ENCODE results near the gene NRP2. TPM values are rescaled to one million over a fixed set of nuclear protein-coding genes. Genes with fewer than 3 reads are reported as not detected.
A peak's percentile ranks its signal among the peaks of the same experiment; 100 is the strongest.

Gene NRP2
- total RNA-seq, 1 donor from 2014 or later = 31.8 TPM

GRCh38 chr2:205658572-205658971 lies 23.7 kb upstream of the NRP2 start:
- Histone ChIP-seq H3K4me1 (ENCODE audit: control insufficient read depth in 3 of 3, insufficient read depth in 3 of 3, low read length in 3 of 3) (peaks cover 5 to 11% (median 9%) of the 10 kb centered on the region in 3 donors), H3K9ac (ENCODE audit: low read depth in 1 of 3, low read length in 3 of 3) (no peak overlapping the region), H3K27ac (ENCODE audit: low read depth, low read length) (no peak overlapping the region), H3K36me3 (ENCODE audit: control insufficient read depth in 3 of 3, insufficient read depth in 3 of 3, low read length in 3 of 3) (no peaks in the 10 kb centered on the region), H3K9me3 (ENCODE audit: control insufficient read depth in 3 of 3, low read length in 3 of 3) (no peaks in the 10 kb centered on the region), H3K27me3 (ENCODE audit: control insufficient read depth in 3 of 3, insufficient read depth in 3 of 3, low read length in 3 of 3) (peaks cover 0 to 7% (median 0%) of the 10 kb centered on the region in 3 donors), H3K4me3 (ENCODE audit: low read length in 3 of 3) (no peak overlapping the region)

- Histone ChIP-seq H3K4me3 (ENCODE audit: low read length in 3 of 3) (no peak overlapping the region), H3K9me3 (ENCODE audit: control insufficient read depth in 3 of 3, low read length in 3 of 3) (no peaks in the 10 kb centered on the region), H3K27me3 (ENCODE audit: control insufficient read depth in 3 of 3, insufficient read depth in 3 of 3, low read length in 3 of 3) (peaks cover 0 to 7% (median 0%) of the 10 kb centered on the region in 3 donors), H3K4me1 (ENCODE audit: control insufficient read depth in 3 of 3, insufficient read depth in 3 of 3, low read length in 3 of 3) (peaks cover 5 to 11% (median 9%) of the 10 kb centered on the region in 3 donors), H3K9ac (ENCODE audit: low read depth in 1 of 3, low read length in 3 of 3) (no peak overlapping the region), H3K36me3 (ENCODE audit: control insufficient read depth in 3 of 3, insufficient read depth in 3 of 3, low read length in 3 of 3) (no peaks in the 10 kb centered on the region), H3K27ac (ENCODE audit: low read depth, low read length) (no peak overlapping the region)
Measured at GRCh38 chr2:205659922-205660321, 22.4 kb upstream of the NRP2 start.

GRCh38 chr2:205660521-205661124 lies 21.7 kb upstream of the NRP2 start:
- H3K9me3 ChIP-seq (ENCODE audit: control insufficient read depth in 3 of 3, low read length in 3 of 3) = no peaks in the 10 kb centered on the region
- no peak overlapping the region for H3K9ac ChIP-seq (ENCODE audit: low read depth in 1 of 3, low read length in 3 of 3)
- H3K4me3 ChIP-seq (ENCODE audit: low read length in 3 of 3) = peak overlapping the region in 1 of 3 donors; percentile 40
- peaks cover 5 to 11% (median 9%) of the 10 kb centered on the region in 3 donors for H3K4me1 ChIP-seq (ENCODE audit: control insufficient read depth in 3 of 3, insufficient read depth in 3 of 3, low read length in 3 of 3)
- H3K36me3 ChIP-seq (ENCODE audit: control insufficient read depth in 3 of 3, insufficient read depth in 3 of 3, low read length in 3 of 3) = no peaks in the 10 kb centered on the region
- peak overlapping the region; percentile 4 for H3K27ac ChIP-seq (ENCODE audit: low read depth, low read length)
- peaks cover 0 to 7% (median 0%) of the 10 kb centered on the region in 3 donors for H3K27me3 ChIP-seq (ENCODE audit: control insufficient read depth in 3 of 3, insufficient read depth in 3 of 3, low read length in 3 of 3)

GRCh38 chr2:205661281-205661680 lies 21.0 kb upstream of the NRP2 start:
- no peak overlapping the region for H3K4me3 ChIP-seq (ENCODE audit: low read length in 3 of 3)
- no peaks in the 10 kb centered on the region for H3K9me3 ChIP-seq (ENCODE audit: control insufficient read depth in 3 of 3, low read length in 3 of 3)
- H3K9ac ChIP-seq (ENCODE audit: low read depth in 1 of 3, low read length in 3 of 3) = no peak overlapping the region
- peaks cover 5 to 11% (median 9%) of the 10 kb centered on the region in 3 donors for H3K4me1 ChIP-seq (ENCODE audit: control insufficient read depth in 3 of 3, insufficient read depth in 3 of 3, low read length in 3 of 3)
- no peaks in the 10 kb centered on the region for H3K36me3 ChIP-seq (ENCODE audit: control insufficient read depth in 3 of 3, insufficient read depth in 3 of 3, low read length in 3 of 3)
- peaks cover 0 to 7% (median 0%) of the 10 kb centered on the region in 3 donors for H3K27me3 ChIP-seq (ENCODE audit: control insufficient read depth in 3 of 3, insufficient read depth in 3 of 3, low read length in 3 of 3)
- H3K27ac ChIP-seq (ENCODE audit: low read depth, low read length) = peak overlapping the region; percentile 4

GRCh38 chr2:205662206-205662965 lies 19.9 kb upstream of the NRP2 start:
- H3K9me3 ChIP-seq (ENCODE audit: control insufficient read depth in 3 of 3, low read length in 3 of 3) = no peaks in the 10 kb centered on the region
- H3K36me3 ChIP-seq (ENCODE audit: control insufficient read depth in 3 of 3, insufficient read depth in 3 of 3, low read length in 3 of 3) = no peaks in the 10 kb centered on the region
- H3K4me3 ChIP-seq (ENCODE audit: low read length in 3 of 3) = no peak overlapping the region
- H3K9ac ChIP-seq (ENCODE audit: low read depth in 1 of 3, low read length in 3 of 3) = no peak overlapping the region
- H3K27ac ChIP-seq (ENCODE audit: low read depth, low read length) = no peak overlapping the region
- H3K4me1 ChIP-seq (ENCODE audit: control insufficient read depth in 3 of 3, insufficient read depth in 3 of 3, low read length in 3 of 3) = peaks cover 4 to 11% (median 5%) of the 10 kb centered on the region in 3 donors
- H3K27me3 ChIP-seq (ENCODE audit: control insufficient read depth in 3 of 3, insufficient read depth in 3 of 3, low read length in 3 of 3) = peaks cover 0 to 7% (median 0%) of the 10 kb centered on the region in 3 donors

GRCh38 chr2:205665791-205666190 lies 16.5 kb upstream of the NRP2 start:
- H3K36me3 ChIP-seq (ENCODE audit: control insufficient read depth in 3 of 3, insufficient read depth in 3 of 3, low read length in 3 of 3) = no peaks in the 10 kb centered on the region
- no peak overlapping the region for H3K4me3 ChIP-seq (ENCODE audit: low read length in 3 of 3)
- no peak overlapping the region for H3K27ac ChIP-seq (ENCODE audit: low read depth, low read length)
- H3K4me1 ChIP-seq (ENCODE audit: control insufficient read depth in 3 of 3, insufficient read depth in 3 of 3, low read length in 3 of 3) = peaks cover 0 to 4% (median under 1%) of the 10 kb centered on the region in 3 donors
- H3K9ac ChIP-seq (ENCODE audit: low read depth in 1 of 3, low read length in 3 of 3) = no peak overlapping the region
- H3K27me3 ChIP-seq (ENCODE audit: control insufficient read depth in 3 of 3, insufficient read depth in 3 of 3, low read length in 3 of 3) = peaks cover 0 to 7% (median 0%) of the 10 kb centered on the region in 3 donors
- H3K9me3 ChIP-seq (ENCODE audit: control insufficient read depth in 3 of 3, low read length in 3 of 3) = no peaks in the 10 kb centered on the region

- Histone ChIP-seq H3K4me1 (ENCODE audit: control insufficient read depth in 3 of 3, insufficient read depth in 3 of 3, low read length in 3 of 3) (no peaks in the 10 kb centered on the region), H3K9ac (ENCODE audit: low read depth in 1 of 3, low read length in 3 of 3) (no peak overlapping the region), H3K9me3 (ENCODE audit: control insufficient read depth in 3 of 3, low read length in 3 of 3) (no peaks in the 10 kb centered on the region), H3K27me3 (ENCODE audit: control insufficient read depth in 3 of 3, insufficient read depth in 3 of 3, low read length in 3 of 3) (no peaks in the 10 kb centered on the region), H3K36me3 (ENCODE audit: control insufficient read depth in 3 of 3, insufficient read depth in 3 of 3, low read length in 3 of 3) (no peaks in the 10 kb centered on the region), H3K4me3 (ENCODE audit: low read length in 3 of 3) (no peak overlapping the region), H3K27ac (ENCODE audit: low read depth, low read length) (no peak overlapping the region)
Measured at GRCh38 chr2:205670292-205670691, 12.0 kb upstream of the NRP2 start.

GRCh38 chr2:205673312-205673711 lies 9.0 kb upstream of the NRP2 start:
- Histone ChIP-seq H3K4me1 (ENCODE audit: control insufficient read depth in 3 of 3, insufficient read depth in 3 of 3, low read length in 3 of 3) (no peaks in the 10 kb centered on the region), H3K9me3 (ENCODE audit: control insufficient read depth in 3 of 3, low read length in 3 of 3) (no peaks in the 10 kb centered on the region), H3K27me3 (ENCODE audit: control insufficient read depth in 3 of 3, insufficient read depth in 3 of 3, low read length in 3 of 3) (peaks cover 0 to 3% (median 0%) of the 10 kb centered on the region in 3 donors), H3K4me3 (ENCODE audit: low read length in 3 of 3) (no peak overlapping the region), H3K36me3 (ENCODE audit: control insufficient read depth in 3 of 3, insufficient read depth in 3 of 3, low read length in 3 of 3) (no peaks in the 10 kb centered on the region), H3K9ac (ENCODE audit: low read depth in 1 of 3, low read length in 3 of 3) (no peak overlapping the region), H3K27ac (ENCODE audit: low read depth, low read length) (no peak overlapping the region)

- no peaks in the 10 kb centered on the region for H3K36me3 ChIP-seq (ENCODE audit: control insufficient read depth in 3 of 3, insufficient read depth in 3 of 3, low read length in 3 of 3)
- no peak overlapping the region for H3K27ac ChIP-seq (ENCODE audit: low read depth, low read length)
- peaks cover 3 to 13% (median 11%) of the 10 kb centered on the region in 3 donors for H3K27me3 ChIP-seq (ENCODE audit: control insufficient read depth in 3 of 3, insufficient read depth in 3 of 3, low read length in 3 of 3)
- H3K4me3 ChIP-seq (ENCODE audit: low read length in 3 of 3) = no peak overlapping the region
- no peaks in the 10 kb centered on the region for H3K9me3 ChIP-seq (ENCODE audit: control insufficient read depth in 3 of 3, low read length in 3 of 3)
- H3K4me1 ChIP-seq (ENCODE audit: control insufficient read depth in 3 of 3, insufficient read depth in 3 of 3, low read length in 3 of 3) = peaks cover 0 to 4% (median 3%) of the 10 kb centered on the region in 3 donors
- H3K9ac ChIP-seq (ENCODE audit: low read depth in 1 of 3, low read length in 3 of 3) = no peak overlapping the region
Measured at GRCh38 chr2:205675861-205676516, 6.3 kb upstream of the NRP2 start.
